Effector CD8-positive, alpha-beta T cell (primary cell): ENCODE measurements around the gene ILDR2.

ENCODE experiments used
- DNase-seq: peaks from one replicate; lab custom pipeline; 2025; lab: John Stamatoyannopoulos, UW

Gene ILDR2

GRCh38 chr1:166924823-166925541 lies 50.4 kb downstream of the ILDR2 start:
- DNase-seq, result no peak

GRCh38 chr1:166920561-166921475 lies 54.5 kb downstream of the ILDR2 start:
- DNase-seq, result no peak

- DNase-seq, result no peak
Measured at GRCh38 chr1:166918956-166919316, 56.4 kb downstream of the ILDR2 start.

GRCh38 chr1:166918088-166918955 lies 57.0 kb downstream of the ILDR2 start:
- DNase-seq, result no peak

- no peak for DNase-seq
Measured at GRCh38 chr1:166915941-166916340, 59.4 kb downstream of the ILDR2 start.

GRCh38 chr1:166915042-166915441 lies 60.3 kb downstream of the ILDR2 start:
- no peak for DNase-seq

GRCh38 chr1:166914111-166914510 lies 61.2 kb downstream of the ILDR2 start:
- DNase-seq, result no peak

- no peak for DNase-seq
Measured at GRCh38 chr1:166911624-166912023, 63.7 kb downstream of the ILDR2 start.

- DNase-seq, result peak; percentile 46
Measured at GRCh38 chr1:166910396-166910994, 64.8 kb downstream of the ILDR2 start.

GRCh38 chr1:166908942-166909341 lies 66.4 kb downstream of the ILDR2 start:
- DNase-seq, result no peak

- DNase-seq, result no peak
Measured at GRCh38 chr1:166907763-166908162, 67.6 kb downstream of the ILDR2 start.

GRCh38 chr1:166907051-166907450 lies 68.3 kb downstream of the ILDR2 start:
- DNase-seq, result no peak

- no peak for DNase-seq
Measured at GRCh38 chr1:166906647-166907046, 68.7 kb downstream of the ILDR2 start.

- DNase-seq, result no peak
Measured at GRCh38 chr1:166905900-166906299, 69.4 kb downstream of the ILDR2 start.

GRCh38 chr1:166905136-166905535 lies 70.2 kb downstream of the ILDR2 start:
- no peak for DNase-seq

- no peak for DNase-seq
Measured at GRCh38 chr1:166903232-166903631, 72.1 kb downstream of the ILDR2 start.

- no peak for DNase-seq
Measured at GRCh38 chr1:166902279-166902678, 73.1 kb downstream of the ILDR2 start.

- no peak for DNase-seq
Measured at GRCh38 chr1:166900987-166901386, 74.4 kb downstream of the ILDR2 start.

- DNase-seq, result no peak
Measured at GRCh38 chr1:166899769-166900168, 75.6 kb downstream of the ILDR2 start.

- DNase-seq, result no peak
Measured at GRCh38 chr1:166895766-166896165, 79.6 kb downstream of the ILDR2 start.

- no peak for DNase-seq
Measured at GRCh38 chr1:166889776-166890175, 85.6 kb downstream of the ILDR2 start.
